Stimulated activated CD4-positive, alpha-beta T cell treated with anti-CD3 and anti-CD28 coated beads, Interleukin-1b, Interleukin-23, amount 100 ng/mL, for 1 hour (primary cell): ENCODE data around the gene CXorf66.
"Not testable (repeated sequence)": the region's sequence is repeated elsewhere in the genome, so short reads cannot be mapped to it uniquely, and the experiment has no call there.

ENCODE experiments used
- DNase-seq, 2 donors: peaks; one replicate each; pipeline ENCODE4 v3.0.0-alpha.2; 2020; ENCODE audit warnings: low read depth in 2 of 2

The CXorf66 gene

DNA sequence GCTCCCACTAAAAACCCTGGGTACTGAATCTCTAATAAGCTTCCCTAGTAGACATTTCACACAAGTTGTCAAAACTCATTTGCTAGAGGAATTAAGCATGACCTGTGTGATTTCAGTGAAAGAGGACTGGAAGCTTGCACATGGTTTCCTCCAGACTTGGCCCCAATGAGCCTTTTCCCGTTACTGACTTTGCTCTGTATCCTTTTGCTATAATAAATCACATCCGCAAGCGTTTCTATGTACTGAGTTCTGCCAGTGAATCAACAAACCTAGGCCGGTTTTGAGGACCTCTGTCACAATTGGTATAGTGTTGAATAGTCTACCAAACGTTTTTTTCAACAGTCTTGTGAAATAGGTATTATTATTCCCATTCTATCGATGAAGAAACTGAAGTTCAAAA, 40.6 kb downstream of the CXorf66 start:
- no peak for DNase-seq

DNA sequence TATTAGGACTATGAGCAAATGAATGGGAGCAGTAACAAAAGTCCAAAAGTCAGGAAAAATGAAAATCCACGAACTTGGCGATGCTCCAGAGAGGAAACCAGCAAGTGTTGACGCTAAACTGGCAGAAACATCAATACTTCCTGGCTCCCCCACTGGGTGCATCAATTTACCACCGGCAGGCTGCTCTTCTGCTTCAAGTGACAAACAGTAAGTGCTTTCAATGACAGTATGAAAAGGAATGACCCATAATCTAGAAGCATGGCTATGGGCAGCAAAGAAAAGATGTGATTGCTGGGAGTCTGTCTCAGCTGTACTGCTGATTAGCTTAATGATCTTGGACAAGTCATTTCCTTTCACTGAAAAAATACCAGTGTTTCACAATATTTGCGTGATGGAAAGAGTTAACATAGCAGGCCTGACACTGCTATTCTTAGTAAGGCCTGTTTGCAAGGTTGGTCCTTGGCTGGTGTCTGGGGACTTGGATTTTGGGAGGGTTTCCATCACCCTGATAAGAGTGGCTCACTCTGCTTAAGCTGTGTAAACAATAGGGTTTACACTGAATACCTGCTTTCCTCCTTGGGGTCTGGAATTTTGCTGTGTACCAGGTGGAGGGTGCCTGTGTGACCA, 41.1 kb downstream of the CXorf66 start:
- no peak for DNase-seq

DNA sequence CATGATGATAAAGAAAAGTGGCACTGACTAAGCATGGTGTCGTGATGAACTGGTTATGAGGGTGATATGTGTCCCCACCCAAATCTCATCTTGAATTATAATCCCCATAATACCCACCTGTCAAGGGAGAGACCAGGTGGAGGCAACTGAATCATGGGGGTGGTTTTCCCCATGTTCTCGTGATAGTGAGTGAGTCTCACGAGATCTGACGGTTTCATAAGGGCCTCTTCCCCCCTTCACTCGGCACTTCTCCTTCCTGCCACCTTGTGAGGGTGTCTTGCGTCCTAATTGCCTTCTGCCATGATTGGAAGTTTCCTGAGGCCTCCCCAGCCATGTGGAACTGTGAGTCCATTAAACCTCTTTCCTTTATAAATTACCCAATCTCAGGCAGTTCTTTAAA, 44.2 kb downstream of the CXorf66 start:
- DNase-seq = not testable (repeated sequence)

DNA sequence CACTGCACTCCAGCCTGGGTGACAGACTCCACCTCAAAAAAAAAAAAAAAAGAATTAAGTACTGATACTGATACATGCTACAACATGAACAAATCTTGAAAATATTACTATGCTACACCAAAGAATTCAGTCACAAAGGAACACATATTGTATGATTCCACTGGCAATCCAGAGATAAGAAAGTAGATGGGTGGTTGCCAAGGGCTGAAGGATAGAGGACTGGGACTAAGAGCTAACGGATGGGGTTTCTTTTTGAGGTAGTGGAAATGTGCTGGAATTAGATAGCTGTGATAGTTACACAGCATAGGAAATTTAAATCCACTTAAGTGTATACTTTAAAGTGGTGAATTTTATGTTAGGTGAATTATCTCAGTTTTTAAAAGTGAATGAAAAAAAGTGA, 45.0 kb downstream of the CXorf66 start:
- DNase-seq = no peak

DNA sequence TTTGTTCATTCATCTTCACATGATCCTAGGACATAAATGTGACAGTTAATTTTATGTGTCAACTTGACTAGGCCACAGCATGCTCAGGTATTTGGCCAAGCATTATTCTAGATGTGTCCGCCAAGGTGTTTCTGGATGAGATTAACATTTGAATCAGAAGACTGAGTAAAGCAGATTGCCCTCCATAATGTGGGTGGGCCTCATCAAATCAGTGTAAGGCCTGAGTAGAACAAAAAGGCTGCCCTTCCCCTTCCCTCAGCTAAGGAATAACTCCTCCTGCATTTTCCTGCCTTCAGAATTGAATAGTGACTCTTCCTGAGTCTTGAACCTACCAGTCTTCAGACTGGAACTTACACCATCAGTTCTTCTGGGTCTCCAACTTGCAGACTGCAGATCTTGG, 50.9 kb downstream of the CXorf66 start:
- DNase-seq = no peak

DNA sequence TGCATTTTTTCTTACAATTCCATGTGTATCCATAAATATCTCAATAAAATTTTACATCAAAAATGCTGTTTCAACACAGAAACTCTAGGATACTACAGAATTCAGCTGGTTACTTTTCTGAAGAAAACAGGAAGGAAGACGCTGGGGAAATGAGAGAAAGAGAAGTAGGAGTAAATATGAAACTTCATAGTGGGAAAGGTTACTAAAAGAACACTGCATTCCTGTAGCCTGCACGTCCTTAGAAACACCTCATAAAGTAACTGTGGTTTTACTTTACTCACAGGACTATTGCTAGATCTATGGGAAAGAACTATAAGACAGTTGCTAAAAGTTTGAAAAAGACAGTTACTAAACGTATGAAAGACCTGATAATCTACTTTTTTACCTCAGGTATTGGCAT, 55.6 kb downstream of the CXorf66 start:
- DNase-seq = no peak

DNA sequence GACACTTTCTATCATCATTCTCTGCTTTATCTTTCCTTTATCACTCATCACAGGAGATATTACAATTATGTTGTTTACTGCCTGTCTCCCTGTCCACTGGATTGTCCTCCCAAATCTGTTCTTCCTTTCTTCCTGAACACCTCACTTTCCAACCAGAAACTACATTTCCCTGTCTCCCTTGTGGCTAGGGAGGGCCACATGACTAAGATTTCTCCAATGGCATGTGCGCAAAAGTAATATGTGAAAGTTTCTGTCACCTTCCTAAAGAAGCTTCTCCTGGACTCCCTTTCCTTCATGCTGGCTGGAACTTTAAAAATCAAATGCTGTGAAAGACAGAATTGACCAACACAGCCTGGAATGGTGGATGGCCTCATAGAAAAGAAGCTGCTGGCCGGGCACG, 58.2 kb downstream of the CXorf66 start:
- no peak for DNase-seq

DNA sequence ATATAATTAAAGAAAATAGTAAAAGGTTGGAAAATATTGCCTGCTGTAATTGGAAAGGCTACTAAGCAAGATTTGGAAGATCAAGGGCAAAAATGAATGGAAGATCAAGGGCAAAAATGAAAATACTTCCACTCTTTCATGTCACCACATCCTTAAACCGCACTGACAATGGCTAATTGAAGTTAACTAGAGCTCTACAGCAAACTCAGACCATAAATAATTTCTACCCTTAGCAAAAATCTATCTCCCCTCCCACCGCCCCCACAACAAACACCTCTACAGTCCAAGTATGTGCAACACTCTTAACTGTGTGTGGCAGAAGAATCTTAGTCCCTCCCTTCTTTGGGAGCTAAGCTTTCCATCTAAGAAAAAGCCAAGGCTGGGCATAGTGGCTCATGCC, 59.6 kb downstream of the CXorf66 start:
- DNase-seq = no peak
